ENCODE results near the gene TEAD2. TPM values are rescaled to one million over a fixed set of nuclear protein-coding genes. Genes with fewer than 3 reads are reported as not detected.

TEAD2 gene
- total RNA-seq, 4 donors from 2014 or later: 3.8 to 12.4 (median 8.2) TPM

DNA sequence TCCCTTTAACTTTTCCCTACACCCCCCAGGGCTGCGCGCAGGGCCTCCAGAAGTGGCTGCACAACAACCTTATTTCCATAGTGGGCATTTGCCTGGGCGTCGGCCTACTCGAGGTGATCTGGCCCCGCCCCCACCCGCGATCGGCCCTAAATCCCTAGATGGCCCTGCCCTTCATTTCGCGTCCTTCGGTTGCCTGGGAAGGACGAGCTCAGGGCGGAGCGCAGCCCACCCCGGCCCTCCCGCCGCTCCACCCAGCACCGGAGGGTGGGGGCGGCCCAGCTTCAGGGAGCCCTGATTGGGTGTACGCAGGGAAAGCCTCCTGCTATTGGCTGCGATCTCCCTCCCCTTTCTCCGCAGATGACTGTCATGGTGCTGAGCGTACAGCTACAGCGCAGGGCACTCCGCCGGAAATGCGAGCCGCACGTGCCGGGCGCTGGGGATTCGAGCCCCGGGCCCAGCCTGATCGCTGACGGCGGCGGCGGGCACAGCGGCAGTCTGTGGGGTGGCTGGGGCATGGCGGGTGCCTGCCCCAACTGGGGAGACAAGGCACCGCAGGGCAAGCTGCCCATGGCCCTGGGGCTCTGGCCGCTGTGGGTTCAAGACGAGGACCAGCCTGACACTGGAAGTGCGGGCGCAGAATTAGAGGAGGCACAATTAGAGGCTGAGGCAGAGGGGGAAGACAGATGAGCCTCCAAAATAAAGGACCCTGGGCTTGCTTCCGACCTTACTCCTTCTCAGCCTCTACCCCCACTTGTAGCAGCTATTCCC lies 22.7 kb downstream of the TEAD2 start:
- DNase-seq: no peak
- WGBS, 2 donors: 26 to 33% methylated on average over 2 to 6 of the region's 47 CpGs

DNA sequence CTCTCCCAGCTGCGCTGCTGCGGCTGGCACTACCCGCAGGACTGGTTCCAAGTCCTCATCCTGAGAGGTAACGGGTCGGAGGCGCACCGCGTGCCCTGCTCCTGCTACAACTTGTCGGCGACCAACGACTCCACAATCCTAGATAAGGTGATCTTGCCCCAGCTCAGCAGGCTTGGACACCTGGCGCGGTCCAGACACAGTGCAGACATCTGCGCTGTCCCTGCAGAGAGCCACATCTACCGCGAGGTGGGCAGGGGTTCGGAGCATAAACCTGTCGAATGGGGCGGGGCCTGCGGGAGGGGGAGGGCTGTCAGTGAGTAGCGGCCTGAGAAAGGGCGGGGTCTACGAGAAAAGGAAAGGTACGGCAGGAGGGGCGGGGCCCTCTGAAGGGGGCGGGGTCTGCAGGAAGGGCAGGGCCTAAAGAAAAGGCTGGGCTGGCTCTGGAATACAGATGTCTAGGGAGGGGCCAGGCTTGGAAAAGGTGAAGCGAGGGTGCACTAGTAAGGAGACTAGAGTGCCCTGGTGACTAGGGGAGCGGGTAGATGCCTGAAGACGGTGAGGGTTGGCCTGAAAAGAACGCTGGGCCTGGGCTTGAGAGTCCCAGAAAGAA lies 23.4 kb downstream of the TEAD2 start:
- Histone ChIP-seq H3K4me3 (peak overlapping the region; percentile 28 to 67 (median 46)), H3K27ac (peak overlapping the region; percentile 77 to 95 (median 89)), H3K36me3 (peaks cover 0 to 28% (median 0%) of the 10 kb centered on the region in 3 donors), H3K27me3 (no peaks in the 10 kb centered on the region), H3K9me3 (no peaks in the 10 kb centered on the region), H3K4me1 (peaks cover 19 to 54% (median 27%) of the 10 kb centered on the region in 3 donors)
- no peak for TF ChIP-seq POLR2A (IDR thresholded peaks at IDR 0.05)
- TF ChIP-seq, protein P1, sequence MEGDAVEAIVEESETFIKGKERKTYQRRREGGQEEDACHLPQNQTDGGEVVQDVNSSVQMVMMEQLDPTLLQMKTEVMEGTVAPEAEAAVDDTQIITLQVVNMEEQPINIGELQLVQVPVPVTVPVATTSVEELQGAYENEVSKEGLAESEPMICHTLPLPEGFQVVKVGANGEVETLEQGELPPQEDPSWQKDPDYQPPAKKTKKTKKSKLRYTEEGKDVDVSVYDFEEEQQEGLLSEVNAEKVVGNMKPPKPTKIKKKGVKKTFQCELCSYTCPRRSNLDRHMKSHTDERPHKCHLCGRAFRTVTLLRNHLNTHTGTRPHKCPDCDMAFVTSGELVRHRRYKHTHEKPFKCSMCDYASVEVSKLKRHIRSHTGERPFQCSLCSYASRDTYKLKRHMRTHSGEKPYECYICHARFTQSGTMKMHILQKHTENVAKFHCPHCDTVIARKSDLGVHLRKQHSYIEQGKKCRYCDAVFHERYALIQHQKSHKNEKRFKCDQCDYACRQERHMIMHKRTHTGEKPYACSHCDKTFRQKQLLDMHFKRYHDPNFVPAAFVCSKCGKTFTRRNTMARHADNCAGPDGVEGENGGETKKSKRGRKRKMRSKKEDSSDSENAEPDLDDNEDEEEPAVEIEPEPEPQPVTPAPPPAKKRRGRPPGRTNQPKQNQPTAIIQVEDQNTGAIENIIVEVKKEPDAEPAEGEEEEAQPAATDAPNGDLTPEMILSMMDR (IDR thresholded peaks at IDR 0.05): no peak
- WGBS, 2 donors: 25 to 31% methylated on average over 13 to 22 of the region's 30 CpGs
- intact Hi-C loops (cut with DNase I): no loop called here
- DNase-seq: no peak

More for the DNA sequence above, 22.7 kb downstream of the TEAD2 start:
- Histone ChIP-seq H3K4me1 (peaks cover 19 to 52% (median 27%) of the 10 kb centered on the region in 3 donors), H3K9me3 (no peaks in the 10 kb centered on the region), H3K27ac (peak overlapping the region; percentile 77 to 95 (median 89)), H3K4me3 (peak overlapping the region; percentile 28 to 67 (median 46)), H3K27me3 (no peaks in the 10 kb centered on the region), H3K36me3 (peaks cover 0 to 35% (median under 1%) of the 10 kb centered on the region in 3 donors)
- peak in 3 of 4 donors; percentile 32 to 51 (median 33) for TF ChIP-seq POLR2A (IDR thresholded peaks at IDR 0.05)
- TF ChIP-seq, protein P1 (IDR thresholded peaks at IDR 0.05): no peak
- intact Hi-C loops (cut with DNase I): no loop called here

DNA sequence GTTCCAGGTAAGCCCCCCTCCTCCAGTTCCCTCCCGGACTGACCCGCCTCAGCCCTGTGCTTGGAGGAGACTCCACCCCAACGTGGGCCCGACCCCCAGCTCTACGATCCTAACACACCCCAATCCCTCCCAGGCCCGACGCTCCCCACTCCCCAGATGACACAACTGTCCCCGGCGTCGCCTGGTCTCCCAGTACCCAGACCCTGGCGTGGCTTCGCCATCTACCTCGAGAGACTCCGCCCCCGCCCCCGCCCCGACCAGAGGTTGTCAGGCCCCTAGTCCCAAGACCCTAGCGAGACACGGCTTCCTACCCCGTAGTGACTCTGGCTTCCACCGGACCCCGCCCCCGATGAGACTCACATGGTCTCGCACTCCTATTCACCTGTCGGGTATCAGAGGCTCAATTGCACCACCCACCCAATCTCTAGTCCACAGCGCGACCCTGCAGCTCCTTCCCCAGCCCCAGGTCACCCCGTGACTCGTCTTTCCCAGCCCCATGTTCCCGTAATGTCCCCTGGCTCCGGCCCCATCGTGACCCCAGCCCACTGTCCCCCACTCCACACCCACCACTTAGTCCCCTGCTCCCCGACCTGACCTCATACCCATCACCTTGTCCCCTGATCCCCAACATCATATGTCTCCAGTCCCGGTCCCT lies 24.1 kb downstream of the TEAD2 start:
- 46 to 55% methylated on average over 7 to 30 of the region's 34 CpGs for WGBS, 2 donors
- Histone ChIP-seq H3K4me1 (peaks cover 19 to 56% (median 27%) of the 10 kb centered on the region in 3 donors), H3K4me3 (peak overlapping the region in 3 of 4 donors; percentile 43 to 67 (median 49)), H3K36me3 (peaks cover 0 to 22% (median 0%) of the 10 kb centered on the region in 3 donors), H3K27ac (peak overlapping the region in 3 of 4 donors; percentile 86 to 95 (median 92)), H3K9me3 (no peaks in the 10 kb centered on the region), H3K27me3 (no peaks in the 10 kb centered on the region)
- TF ChIP-seq, protein P1 (IDR thresholded peaks at IDR 0.05): no peak
- no peak for TF ChIP-seq POLR2A (IDR thresholded peaks at IDR 0.05)
- no peak for DNase-seq
- intact Hi-C loops (cut with DNase I): no loop called here

DNA sequence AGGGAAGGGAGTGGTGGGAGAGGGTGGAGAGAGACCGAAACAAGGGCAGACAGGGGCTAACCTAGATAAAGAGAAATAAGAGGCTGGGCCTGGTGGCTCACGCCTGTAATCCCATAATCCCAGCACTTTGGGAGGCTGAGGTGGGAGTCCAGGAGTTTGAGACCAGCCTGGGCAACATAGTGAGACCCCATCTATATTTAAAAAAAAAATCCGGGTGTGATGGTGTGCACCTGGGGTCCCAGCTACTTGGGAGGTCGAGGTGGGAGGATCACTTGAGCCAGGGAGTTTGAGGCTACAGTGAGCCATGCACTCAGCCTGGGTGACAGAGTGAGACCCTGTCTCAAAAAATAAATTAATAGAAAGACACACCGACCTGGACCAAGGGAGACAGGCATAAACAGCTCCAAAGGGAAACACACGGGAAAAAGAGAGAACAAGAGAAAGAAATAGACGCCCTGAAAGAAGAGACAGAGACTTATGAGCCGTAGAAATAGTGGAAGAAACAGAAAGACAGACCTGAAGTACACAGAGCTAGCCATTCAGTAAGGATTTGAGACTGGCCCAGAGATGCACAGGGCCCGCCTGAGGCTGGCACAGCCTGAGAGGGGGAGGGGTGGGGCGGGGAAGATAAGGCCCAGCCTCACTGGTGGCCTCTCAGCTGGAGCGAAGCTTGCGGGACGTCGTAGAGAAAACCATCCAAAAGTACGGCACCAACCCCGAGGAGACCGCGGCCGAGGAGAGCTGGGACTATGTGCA lies 24.8 kb downstream of the TEAD2 start:
- 78 to 80% methylated on average over 16 to 18 of the region's 19 CpGs for WGBS, 2 donors
- Histone ChIP-seq H3K27me3 (no peaks in the 10 kb centered on the region), H3K36me3 (peaks cover 0 to 15% (median 0%) of the 10 kb centered on the region in 3 donors), H3K4me1 (peaks cover 19 to 56% (median 27%) of the 10 kb centered on the region in 3 donors), H3K27ac (peak overlapping the region in 2 of 4 donors; percentile 19 to 39), H3K9me3 (no peaks in the 10 kb centered on the region), H3K4me3 (no peak overlapping the region)
- DNase-seq: no peak
- intact Hi-C loops (cut with DNase I): no loop called here
- no peak for TF ChIP-seq POLR2A (IDR thresholded peaks at IDR 0.05)
- TF ChIP-seq, protein P1 (IDR thresholded peaks at IDR 0.05): no peak

Data from esophagus squamous epithelium (tissue), 5 donors.